PC-9 (cell line): ENCODE results near the gene LIME1.

Source experiments
- CTCF ChIP-seq: fragments of 200-600 bp; sonication (generic); conservative IDR thresholded peaks from 2 replicates; pipeline ENCODE4 v1.6.1; 2017; ENCODE audit warnings: mixed run types, antibody characterized with exemption, mild to moderate bottlenecking, moderate library complexity
- EZH2 ChIP-seq: fragments of 200-600 bp; sonication (generic); IDR thresholded peaks from 2 replicates; pipeline ENCODE4 v1.8.0; 2017; ENCODE audit warnings: antibody characterized with exemption, low read depth

GRCh38 chr20:63718996-63719395 is 17.5 kb upstream of the LIME1 start:
- TF ChIP-seq CTCF (no peak), EZH2 (no peak)
